Activated CD4-positive, alpha-beta T cell treated with anti-CD3 and anti-CD28 coated beads for 24 hours (primary cell): ENCODE results near the gene DNM2.

ENCODE experiments used
- DNase-seq, 2 donors: peaks; one replicate each; pipeline ENCODE4 v3.0.0-alpha.2; 2020; ENCODE audit warnings: low read depth in 2 of 2

The DNM2 gene

GRCh38 chr19:10773969-10774368 is 56.1 kb downstream of the DNM2 start:
- DNase-seq: no peak

GRCh38 chr19:10774893-10775292 is 57.0 kb downstream of the DNM2 start:
- no peak for DNase-seq

- DNase-seq: no peak
Observed at GRCh38 chr19:10776900-10777650, 59.2 kb downstream of the DNM2 start.

DNA sequence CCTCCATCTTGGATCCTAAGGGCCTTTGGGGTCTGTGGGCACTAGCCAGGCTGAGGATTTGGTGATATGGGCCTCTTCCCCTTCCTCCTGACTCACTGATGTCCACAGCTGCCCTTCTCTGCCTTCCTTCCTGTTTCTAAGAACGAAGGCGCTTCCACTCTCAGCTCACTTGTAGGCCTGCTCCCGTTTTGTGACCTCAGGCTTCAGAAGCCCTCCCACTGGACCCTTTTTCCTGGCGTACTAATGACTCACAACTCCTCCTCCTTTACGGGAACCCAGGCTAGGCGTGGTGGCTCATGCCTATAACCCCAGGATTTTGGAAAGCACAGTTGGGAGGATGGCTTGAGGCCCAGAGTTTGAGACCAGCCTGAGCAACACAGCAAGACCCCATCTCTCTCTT is 62.5 kb downstream of the DNM2 start:
- DNase-seq: no peak

DNA sequence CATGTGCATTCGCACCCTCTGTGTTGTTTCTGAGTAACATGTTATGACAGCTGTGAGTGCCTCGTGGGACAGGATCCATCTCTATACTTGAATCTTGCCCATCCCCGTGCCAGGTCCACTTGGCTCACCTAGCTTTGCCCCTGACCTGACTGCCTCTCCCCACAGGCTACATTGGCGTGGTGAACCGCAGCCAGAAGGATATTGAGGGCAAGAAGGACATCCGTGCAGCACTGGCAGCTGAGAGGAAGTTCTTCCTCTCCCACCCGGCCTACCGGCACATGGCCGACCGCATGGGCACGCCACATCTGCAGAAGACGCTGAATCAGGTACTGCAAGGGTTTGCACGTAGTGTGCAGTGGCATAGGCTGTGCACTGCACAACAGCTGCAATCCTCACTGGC is 64.9 kb downstream of the DNM2 start:
- no peak for DNase-seq

- DNase-seq: no peak
Observed at GRCh38 chr19:10784257-10784656, 66.4 kb downstream of the DNM2 start.

GRCh38 chr19:10788146-10788545 is 70.3 kb downstream of the DNM2 start:
- DNase-seq: no peak

DNA sequence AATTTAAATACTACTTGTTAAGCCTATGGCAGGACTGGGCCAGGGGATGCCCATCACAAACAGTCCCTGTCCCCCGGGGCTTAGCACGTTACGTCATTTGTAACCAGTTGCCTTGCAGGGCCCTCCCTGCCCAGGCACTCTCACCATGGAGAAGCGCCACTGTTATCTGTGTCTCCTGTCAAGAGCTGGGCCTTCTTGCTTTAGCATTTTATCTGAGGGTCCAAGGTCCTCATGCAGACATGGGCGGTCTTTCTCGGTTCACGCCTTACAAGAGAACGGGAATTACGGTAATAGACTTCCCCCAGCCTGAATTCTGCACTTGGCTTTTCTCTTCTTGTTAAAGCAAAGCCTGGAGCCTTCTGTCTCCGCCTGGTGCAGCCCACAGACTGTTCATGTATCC is 72.0 kb downstream of the DNM2 start:
- DNase-seq: no peak

DNA sequence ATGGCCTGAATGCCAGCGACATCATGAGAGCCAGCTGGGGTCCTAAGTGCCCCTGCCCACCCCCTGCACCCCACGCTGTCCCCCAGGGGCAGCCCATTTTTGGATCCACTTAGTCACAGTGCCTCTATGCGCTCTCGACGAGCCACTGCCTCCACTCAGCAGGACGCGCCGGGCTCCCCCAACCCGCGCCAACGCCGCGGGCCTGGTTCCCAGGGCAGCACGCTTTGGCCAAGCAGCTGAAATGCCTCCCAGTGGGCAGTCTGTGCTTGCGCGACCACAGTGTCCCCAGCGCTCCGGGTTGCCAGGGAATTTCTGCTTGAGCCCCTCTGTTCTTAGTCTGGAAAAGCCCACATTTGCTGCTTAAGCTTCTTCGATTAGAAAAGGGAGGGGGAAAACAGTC is 78.8 kb downstream of the DNM2 start:
- DNase-seq: no peak

DNA sequence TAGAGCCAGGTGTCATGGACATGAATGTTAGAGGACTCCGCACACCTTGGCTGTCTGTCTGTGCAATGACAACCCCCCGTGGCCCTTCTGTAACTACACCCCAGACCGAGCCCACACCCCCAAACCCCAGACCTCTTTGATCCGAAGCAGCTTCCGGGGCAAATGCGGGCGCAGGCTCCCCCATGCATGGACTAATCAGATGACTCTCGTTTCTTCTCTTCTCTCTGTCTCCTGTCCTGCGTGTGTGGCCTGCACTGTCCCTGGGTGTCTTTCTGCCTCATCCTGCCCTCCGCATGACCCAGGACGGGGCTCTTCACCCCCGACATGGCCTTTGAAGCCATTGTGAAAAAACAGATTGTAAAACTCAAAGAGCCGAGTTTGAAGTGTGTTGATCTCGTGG is 79.2 kb downstream of the DNM2 start:
- no peak for DNase-seq

GRCh38 chr19:10797541-10798256 is 79.8 kb downstream of the DNM2 start:
- peak; percentile 74 to 79 for DNase-seq

- no peak for DNase-seq
Observed at GRCh38 chr19:10800488-10800887, 82.6 kb downstream of the DNM2 start.

GRCh38 chr19:10802479-10802878 is 84.6 kb downstream of the DNM2 start:
- DNase-seq: no peak

GRCh38 chr19:10803252-10803651 is 85.4 kb downstream of the DNM2 start:
- no peak for DNase-seq

DNA sequence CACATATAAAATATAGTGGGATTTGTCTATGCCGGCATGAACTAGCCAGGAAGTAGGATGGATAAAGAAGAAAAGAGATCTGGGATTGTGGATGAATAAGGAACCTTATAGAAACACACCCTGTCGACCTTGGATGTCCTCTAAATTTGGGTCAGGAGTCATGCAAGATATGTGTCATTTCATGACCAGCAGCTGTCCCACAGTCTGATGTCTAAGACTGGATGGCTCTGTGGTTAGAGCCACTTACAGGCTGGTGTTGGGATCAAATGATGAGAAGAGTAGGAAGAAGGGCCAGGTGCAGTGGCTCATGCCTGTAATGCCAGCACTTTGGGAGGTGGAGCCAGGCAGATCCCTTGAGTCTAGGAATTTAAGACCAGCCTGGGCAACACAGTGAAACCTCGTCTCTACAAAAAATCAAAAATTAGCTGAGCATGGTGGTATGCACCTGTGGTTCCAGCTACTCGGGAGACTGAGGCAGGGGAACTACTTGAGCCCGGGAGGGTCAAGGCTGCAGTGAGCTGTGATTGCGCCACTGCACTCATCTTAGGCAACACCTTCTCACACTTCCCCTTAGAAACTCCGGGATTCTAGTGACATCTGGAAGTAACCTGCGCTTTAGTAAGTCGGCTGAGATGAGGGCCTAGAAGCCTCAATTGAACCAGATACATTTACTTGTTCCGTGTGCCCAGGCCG is 87.3 kb downstream of the DNM2 start:
- no peak for DNase-seq

DNA sequence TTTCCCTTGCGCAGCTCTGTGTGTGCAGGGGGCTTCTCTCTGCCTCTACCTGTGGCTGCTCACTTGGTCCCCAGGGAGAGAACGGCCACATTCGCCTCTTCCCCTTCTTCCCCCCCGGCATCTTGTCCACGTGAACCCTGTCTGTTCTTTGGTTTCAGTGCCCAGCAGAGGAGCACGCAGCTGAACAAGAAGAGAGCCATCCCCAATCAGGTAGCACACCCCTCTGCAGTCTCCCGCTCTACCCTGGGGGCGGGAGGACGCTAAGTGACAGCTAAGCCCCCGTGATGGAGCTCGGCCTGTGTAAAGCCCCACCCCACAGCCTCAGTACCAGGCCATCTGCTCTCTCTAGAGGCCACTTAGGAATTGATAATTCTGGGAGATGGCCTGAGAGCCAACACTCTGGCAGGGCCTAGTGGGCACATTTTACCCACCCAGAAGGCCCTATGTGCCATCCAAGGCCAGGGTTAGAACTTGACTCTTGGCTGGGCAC is 87.9 kb downstream of the DNM2 start:
- DNase-seq: no peak

DNA sequence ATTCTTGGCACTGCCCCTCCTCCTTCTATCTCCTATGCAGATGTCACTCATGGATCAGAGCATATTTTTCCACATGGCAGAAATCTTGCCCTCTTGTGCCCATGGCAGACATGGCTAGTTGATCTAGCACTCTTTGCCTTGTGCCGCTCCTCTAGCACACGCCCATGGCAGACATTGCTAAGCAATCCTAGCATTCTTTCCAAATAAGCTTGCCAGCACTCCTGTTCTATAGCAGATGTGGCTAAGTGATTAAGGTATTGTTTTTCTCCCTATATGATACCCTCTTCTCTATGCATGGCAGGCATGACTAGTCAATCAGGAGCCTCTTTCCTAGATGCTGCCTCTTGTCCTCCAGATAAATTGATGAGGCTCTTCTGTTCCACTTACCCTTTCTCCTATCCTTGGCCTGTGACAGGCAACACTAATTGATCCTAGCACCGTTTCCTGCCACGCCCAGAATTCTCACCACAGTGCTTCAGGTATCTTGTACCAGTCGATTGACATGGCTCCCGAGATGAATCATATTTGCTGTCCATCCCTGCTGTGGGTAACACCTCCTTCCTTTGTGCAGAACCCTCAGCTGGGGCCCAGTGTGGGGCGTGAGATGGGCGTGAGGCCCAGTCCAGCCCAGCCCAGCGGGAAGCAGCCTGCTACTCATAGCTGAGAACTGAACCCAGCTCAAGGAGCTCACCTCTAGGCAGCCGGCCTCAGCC is 91.2 kb downstream of the DNM2 start:
- DNase-seq: no peak

GRCh38 chr19:10809651-10810285 is 91.9 kb downstream of the DNM2 start:
- DNase-seq: no peak

DNA sequence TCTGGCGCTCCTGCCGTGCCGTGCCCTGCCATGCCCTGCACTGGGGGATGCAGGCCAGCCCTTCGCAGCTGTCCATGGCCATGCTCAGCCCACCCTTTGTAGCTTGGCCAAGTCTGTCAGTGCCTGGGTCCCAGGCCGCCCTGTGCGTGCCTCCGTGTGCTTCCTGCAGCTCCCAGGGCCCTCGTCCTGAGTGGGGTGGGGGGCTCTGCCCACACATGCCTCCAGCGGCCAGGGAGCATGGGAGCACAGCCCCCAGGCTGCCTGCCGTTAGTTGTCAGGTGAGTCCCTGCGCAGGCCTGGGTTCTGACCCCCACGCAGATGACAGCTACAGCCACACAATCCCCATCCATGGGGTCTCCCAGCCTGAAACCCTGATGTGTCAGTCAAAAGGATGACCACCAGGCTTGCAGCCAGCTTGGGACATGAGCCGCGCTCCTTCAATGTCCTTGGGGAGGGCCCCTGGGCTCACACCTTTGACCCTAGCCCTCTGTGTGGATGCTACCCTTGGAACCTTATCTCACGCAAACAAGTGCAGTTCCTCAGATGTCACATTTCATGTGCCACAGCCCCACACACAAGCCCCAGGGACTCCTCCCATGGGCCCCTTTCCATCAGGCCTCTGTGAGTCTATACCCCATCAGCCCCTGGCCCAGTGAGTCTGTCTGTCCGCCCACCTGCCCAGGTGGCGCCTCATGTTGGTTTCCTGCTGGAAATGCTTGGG is 93.7 kb downstream of the DNM2 start:
- DNase-seq: no peak

GRCh38 chr19:10812196-10812595 is 94.3 kb downstream of the DNM2 start:
- no peak for DNase-seq

- DNase-seq: no peak
Observed at GRCh38 chr19:10812902-10813404, 95.1 kb downstream of the DNM2 start.
